ENCODE measurements around the gene TPP2. TPM values are rescaled to one million over a fixed set of nuclear protein-coding genes. Genes with fewer than 3 reads are reported as not detected.

TPP2 gene
- total and polyA plus RNA-seq, 2 donors from 2014 or later = 14.7 to 42.2 TPM

- no peak for FAIRE-seq
- intact Hi-C loops (cut with DNase I) = no loop called here
- no peaks in the 10 kb centered on the region for H3K27me3 ChIP-seq (ENCODE audit: control insufficient read depth, insufficient read depth, low read length)
These were observed 27.3 kb upstream of the TPP2 start for GRCh38 chr13:102569488-102569887.

GRCh38 chr13:102571075-102571474 lies 25.7 kb upstream of the TPP2 start:
- TF ChIP-seq, protein P1, sequence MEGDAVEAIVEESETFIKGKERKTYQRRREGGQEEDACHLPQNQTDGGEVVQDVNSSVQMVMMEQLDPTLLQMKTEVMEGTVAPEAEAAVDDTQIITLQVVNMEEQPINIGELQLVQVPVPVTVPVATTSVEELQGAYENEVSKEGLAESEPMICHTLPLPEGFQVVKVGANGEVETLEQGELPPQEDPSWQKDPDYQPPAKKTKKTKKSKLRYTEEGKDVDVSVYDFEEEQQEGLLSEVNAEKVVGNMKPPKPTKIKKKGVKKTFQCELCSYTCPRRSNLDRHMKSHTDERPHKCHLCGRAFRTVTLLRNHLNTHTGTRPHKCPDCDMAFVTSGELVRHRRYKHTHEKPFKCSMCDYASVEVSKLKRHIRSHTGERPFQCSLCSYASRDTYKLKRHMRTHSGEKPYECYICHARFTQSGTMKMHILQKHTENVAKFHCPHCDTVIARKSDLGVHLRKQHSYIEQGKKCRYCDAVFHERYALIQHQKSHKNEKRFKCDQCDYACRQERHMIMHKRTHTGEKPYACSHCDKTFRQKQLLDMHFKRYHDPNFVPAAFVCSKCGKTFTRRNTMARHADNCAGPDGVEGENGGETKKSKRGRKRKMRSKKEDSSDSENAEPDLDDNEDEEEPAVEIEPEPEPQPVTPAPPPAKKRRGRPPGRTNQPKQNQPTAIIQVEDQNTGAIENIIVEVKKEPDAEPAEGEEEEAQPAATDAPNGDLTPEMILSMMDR (IDR thresholded peaks at IDR 0.05; ENCODE audit: borderline replicate concordance, extremely low read depth, insufficient read depth) = no peak
- no peak overlapping the region for H3K9ac ChIP-seq (ENCODE audit: low read length in 3 of 3)
- H3K4me1 ChIP-seq (ENCODE audit: control insufficient read depth in 2 of 3, insufficient read depth in 2 of 3, low read depth in 1 of 3, low read length in 3 of 3) = no peaks in the 10 kb centered on the region
- FAIRE-seq (no peak), DNase-seq (no peak)
- intact Hi-C loops (cut with DNase I) = no loop called here
- H3K9me3 ChIP-seq (ENCODE audit: control insufficient read depth in 2 of 3, insufficient read depth in 1 of 3, low read length in 3 of 3) = no peaks in the 10 kb centered on the region
- H3K36me3 ChIP-seq (ENCODE audit: control insufficient read depth in 2 of 3, insufficient read depth in 3 of 3, low read length in 3 of 3) = no peaks in the 10 kb centered on the region
- no peak overlapping the region for H3K4me3 ChIP-seq (ENCODE audit: low read length in 3 of 3)
- no peaks in the 10 kb centered on the region for H3K27me3 ChIP-seq (ENCODE audit: control insufficient read depth, insufficient read depth, low read length)
- no peak overlapping the region for H3K27ac ChIP-seq (ENCODE audit: low read depth in 2 of 2, low read length in 2 of 2)

More at GRCh38 chr13:102569488-102569887, 27.3 kb upstream of the TPP2 start:
- H3K36me3 ChIP-seq (ENCODE audit: control insufficient read depth in 2 of 3, insufficient read depth in 3 of 3, low read length in 3 of 3) = no peaks in the 10 kb centered on the region
- H3K27ac ChIP-seq (ENCODE audit: low read depth in 2 of 2, low read length in 2 of 2) = no peak overlapping the region
- no peak overlapping the region for H3K4me3 ChIP-seq (ENCODE audit: low read length in 3 of 3)
- no peaks in the 10 kb centered on the region for H3K4me1 ChIP-seq (ENCODE audit: control insufficient read depth in 2 of 3, insufficient read depth in 2 of 3, low read depth in 1 of 3, low read length in 3 of 3)
- TF ChIP-seq, protein P1 (IDR thresholded peaks at IDR 0.05; ENCODE audit: borderline replicate concordance, extremely low read depth, insufficient read depth) = no peak
- DNase-seq = no peak
- H3K9ac ChIP-seq (ENCODE audit: low read length in 3 of 3) = no peak overlapping the region
- H3K9me3 ChIP-seq (ENCODE audit: control insufficient read depth in 2 of 3, insufficient read depth in 1 of 3, low read length in 3 of 3) = no peaks in the 10 kb centered on the region

GRCh38 chr13:102572323-102572722 lies 24.5 kb upstream of the TPP2 start:
- Histone ChIP-seq H3K9me3 (ENCODE audit: control insufficient read depth in 2 of 3, insufficient read depth in 1 of 3, low read length in 3 of 3) (no peaks in the 10 kb centered on the region), H3K4me3 (ENCODE audit: low read length in 3 of 3) (no peak overlapping the region), H3K27ac (ENCODE audit: low read depth in 2 of 2, low read length in 2 of 2) (no peak overlapping the region), H3K36me3 (ENCODE audit: control insufficient read depth in 2 of 3, insufficient read depth in 3 of 3, low read length in 3 of 3) (no peaks in the 10 kb centered on the region), H3K9ac (ENCODE audit: low read length in 3 of 3) (no peak overlapping the region), H3K4me1 (ENCODE audit: control insufficient read depth in 2 of 3, insufficient read depth in 2 of 3, low read depth in 1 of 3, low read length in 3 of 3) (no peaks in the 10 kb centered on the region), H3K27me3 (ENCODE audit: control insufficient read depth, insufficient read depth, low read length) (no peaks in the 10 kb centered on the region)
- no peak for DNase-seq
- no peak for FAIRE-seq
- TF ChIP-seq, protein P1 (IDR thresholded peaks at IDR 0.05; ENCODE audit: borderline replicate concordance, extremely low read depth, insufficient read depth) = no peak
- intact Hi-C loops (cut with DNase I) = no loop called here
